Psoas muscle (tissue), 8 donors: ENCODE measurements around the gene GSE1. TPM values are rescaled to one million over a fixed set of nuclear protein-coding genes. Genes with fewer than 3 reads are reported as not detected.

Source experiments
- ATAC-seq, 4 donors: fragments of 200-7000 bp; cut with Tn5 transposase; one replicate each; pipeline ENCODE4 v1.9.1; 2020; ENCODE audit warnings: moderate library complexity in 3 of 4, mild to moderate bottlenecking in 2 of 4
- DNase-seq, 2 donors: peaks; one replicate each; pipeline ENCODE4 v3.0.0-alpha.2; 2020
- H3K27ac ChIP-seq: fragments of 200-600 bp; one replicate; pipeline ENCODE4 v1.8.0; 2022
- H3K27me3 ChIP-seq, 3 donors: fragments of 200-600 bp in 1 of 3; one replicate each; pipeline versions ENCODE4 v1.6.1 to v1.8.0; 2013 to 2022; ENCODE audit warnings: low read length in 2 of 3, mild to moderate bottlenecking in 2 of 3, moderate library complexity in 1 of 3; ENCODE audit not compliant: insufficient read depth in 3 of 3
- H3K36me3 ChIP-seq, 2 donors: fragments of 200-600 bp in 1 of 2; one replicate each; pipeline versions ENCODE4 v1.6.1 to v1.8.0; 2013 to 2022; ENCODE audit warnings: low read depth in 1 of 2, mild to moderate bottlenecking in 1 of 2, moderate library complexity in 1 of 2; ENCODE audit not compliant: insufficient read depth in 1 of 2
- H3K4me1 ChIP-seq: fragments of 200-600 bp; one replicate; pipeline ENCODE4 v1.8.0; 2022
- H3K4me3 ChIP-seq: fragments of 200-600 bp; one replicate; pipeline ENCODE4 v1.8.0; 2022; ENCODE audit warnings: mild to moderate bottlenecking
- H3K9me3 ChIP-seq: fragments of 200-600 bp; one replicate; pipeline ENCODE4 v1.8.0; 2022
- CTCF ChIP-seq: fragments of 200-600 bp; IDR thresholded peaks from one replicate; pipeline ENCODE4 v1.8.0; 2022; ENCODE audit warnings: antibody characterized with exemption
- WGBS, 3 donors: extraction: QIAGEN DNeasy Blood & Tissue Kit; methylation state at CpG; one replicate each; pipeline versions ENCODE4 v1.1.6 to v1.1.7; 2013; 5-methylcytosine and 5-hydroxymethylcytosine counted together
- intact Hi-C, 2 donors: fragments of 100-400 bp; cut with DNase I; formaldehyde crosslinking; loops; one replicate each; pipeline versions ENCODE4 v1.11.0 to v1.14.2; 2022
- polyA plus RNA-seq, 3 donors: library from polyadenylated mRNA; stranded (reverse); fragments of 200-250 nt; gene quantifications; one replicate each; pipeline ENCODE4 v1.2.3, GENCODE V29; 2013
- total RNA-seq, 4 donors: library from RNA; stranded (reverse); fragmentation: NEBNext Ultra II Directional in 2 of 4; extraction: Animal tissue kit (Norgen Biotek cat#: 25700) in 2 of 4; gene quantifications; one replicate each; pipeline versions ENCODE4 v1.2.1 to v1.2.4, GENCODE V29; 2021 to 2023
- donor health status: healthy with polysubstance abuse.
- donor health status: DM: no; HTN: no; CAD: no; lungs with moderate emphysema.
- donor health status: Bipolar disorder and iron deficiency.
- donor health status: healthy.
- donor health status: DM: yes; HTN: yes; CAD: no.
- donor health status: DM: no; HTN: no; CAD: no.
- donor health status: DM: no; HTN: no; CAD: no.
- donor health status: DM: yes; HTN: yes; CAD: no.

Gene GSE1
- total and polyA plus RNA-seq, 7 donors = 10.8 to 90.5 (median 47.0) TPM

DNA sequence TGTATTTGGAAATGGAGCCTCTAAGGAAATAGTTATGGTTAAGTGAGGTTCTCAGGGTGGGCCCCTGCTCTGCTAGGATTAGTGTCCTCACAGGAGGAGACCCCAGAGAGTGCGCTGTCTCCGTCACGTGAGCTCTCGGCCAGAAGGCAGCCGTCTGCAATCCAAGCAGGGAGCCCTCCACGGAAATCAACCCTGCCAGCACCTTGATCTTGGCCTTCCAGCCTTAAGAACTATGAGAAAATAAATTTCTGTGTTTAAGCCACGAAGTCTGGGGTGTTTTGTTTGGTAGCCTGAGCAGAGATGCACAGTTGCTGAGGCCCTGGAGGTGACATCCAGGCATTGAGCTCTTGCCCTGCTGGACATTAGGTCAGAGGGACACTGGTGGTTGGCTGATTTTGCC, 32.4 kb upstream of the GSE1 start:
- H3K36me3 ChIP-seq = no peaks in the 10 kb centered on the region
- DNase-seq = no peak
- no peaks in the 10 kb centered on the region for H3K27me3 ChIP-seq
- no peak for ATAC-seq
- intact Hi-C loops = no loop called here
- H3K27ac ChIP-seq = no peak overlapping the region
- no peak for TF ChIP-seq CTCF
- no peaks in the 10 kb centered on the region for H3K9me3 ChIP-seq
- H3K4me1 ChIP-seq = peaks cover 24% of the 10 kb centered on the region
- H3K4me3 ChIP-seq = no peak overlapping the region
- WGBS, 3 donors = 95 to 99% (median 97%) methylated on average over 7 of the region's 7 CpGs

- Histone ChIP-seq H3K36me3 (no peaks in the 10 kb centered on the region), H3K4me1 (peaks cover 16% of the 10 kb centered on the region), H3K4me3 (no peak overlapping the region), H3K9me3 (no peaks in the 10 kb centered on the region), H3K27ac (no peak overlapping the region), H3K27me3 (no peaks in the 10 kb centered on the region)
- TF ChIP-seq CTCF = no peak
- no peak for DNase-seq
- WGBS, 3 donors = 63 to 74% (median 65%) methylated on average over 28 to 29 of the region's 29 CpGs
- no peak for ATAC-seq
- intact Hi-C loops = no loop called here
Observed at GRCh38 chr16:85582229-85582991, 30.7 kb upstream of the GSE1 start.

- peaks cover 15% of the 10 kb centered on the region for H3K4me1 ChIP-seq
- TF ChIP-seq CTCF = no peak
- WGBS, 3 donors = 86 to 90% (median 88%) methylated on average over 22 of the region's 22 CpGs
Observed at GRCh38 chr16:85583491-85584181, 29.5 kb upstream of the GSE1 start.

DNA sequence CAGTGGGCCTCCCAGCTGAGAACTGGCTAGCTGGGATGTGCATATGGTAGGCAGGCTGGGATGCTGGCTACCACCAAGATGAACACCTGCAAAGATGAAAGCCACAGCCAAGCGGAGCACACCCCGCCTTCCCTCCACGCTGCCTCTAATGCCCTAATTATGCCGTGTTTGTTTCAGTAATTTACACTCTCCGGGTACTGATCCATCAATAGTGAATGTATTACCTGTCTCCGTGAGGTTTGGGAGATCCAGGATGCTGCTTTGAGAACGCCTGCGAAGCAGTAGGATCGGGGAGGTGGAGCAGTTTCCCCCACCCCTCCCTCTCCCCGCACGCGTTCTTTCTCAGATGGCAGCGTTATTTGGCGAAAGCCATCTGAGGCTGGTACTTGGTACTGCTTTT, 28.9 kb upstream of the GSE1 start:
- intact Hi-C loops = no loop called here
- DNase-seq (no peak), ATAC-seq (no peak)
- 86 to 91% (median 86%) methylated on average over 14 of the region's 14 CpGs for WGBS, 3 donors
- Histone ChIP-seq H3K27ac (no peak overlapping the region), H3K27me3 (no peaks in the 10 kb centered on the region), H3K4me1 (peaks cover 15% of the 10 kb centered on the region), H3K9me3 (no peaks in the 10 kb centered on the region), H3K36me3 (no peaks in the 10 kb centered on the region), H3K4me3 (no peak overlapping the region)
- TF ChIP-seq CTCF = no peak

More at GRCh38 chr16:85583491-85584181, 29.5 kb upstream of the GSE1 start:
- Histone ChIP-seq H3K9me3 (no peaks in the 10 kb centered on the region), H3K27me3 (no peaks in the 10 kb centered on the region), H3K4me3 (no peak overlapping the region), H3K36me3 (no peaks in the 10 kb centered on the region), H3K27ac (no peak overlapping the region)
- DNase-seq (no peak), ATAC-seq (no peak)
- intact Hi-C loops = no loop called here
